ENCODE results near the gene STOM.

Gene STOM

DNA sequence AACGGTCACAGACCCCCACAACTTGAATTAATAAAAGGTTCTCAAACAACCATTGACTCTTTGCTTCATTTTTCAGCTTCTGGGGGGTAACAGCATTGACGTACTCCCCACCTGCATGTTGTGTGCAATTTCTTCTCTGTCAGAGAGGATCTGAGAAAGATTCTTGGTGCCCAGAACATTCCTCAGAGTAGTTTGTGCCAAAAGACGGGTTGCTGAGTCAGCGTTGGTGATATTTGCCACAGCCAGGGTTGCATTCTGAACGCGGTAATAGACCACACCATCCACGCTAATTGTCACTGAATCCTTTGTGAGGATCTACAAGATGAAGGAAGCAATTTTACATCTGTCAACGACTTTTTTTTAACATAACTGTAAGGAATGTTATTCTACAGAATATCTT is 21.0 kb downstream of the STOM start:
- no peak overlapping the region for H3K4me3 ChIP-seq (ENCODE audit: low read depth, low read length)
- TF ChIP-seq, protein P1, sequence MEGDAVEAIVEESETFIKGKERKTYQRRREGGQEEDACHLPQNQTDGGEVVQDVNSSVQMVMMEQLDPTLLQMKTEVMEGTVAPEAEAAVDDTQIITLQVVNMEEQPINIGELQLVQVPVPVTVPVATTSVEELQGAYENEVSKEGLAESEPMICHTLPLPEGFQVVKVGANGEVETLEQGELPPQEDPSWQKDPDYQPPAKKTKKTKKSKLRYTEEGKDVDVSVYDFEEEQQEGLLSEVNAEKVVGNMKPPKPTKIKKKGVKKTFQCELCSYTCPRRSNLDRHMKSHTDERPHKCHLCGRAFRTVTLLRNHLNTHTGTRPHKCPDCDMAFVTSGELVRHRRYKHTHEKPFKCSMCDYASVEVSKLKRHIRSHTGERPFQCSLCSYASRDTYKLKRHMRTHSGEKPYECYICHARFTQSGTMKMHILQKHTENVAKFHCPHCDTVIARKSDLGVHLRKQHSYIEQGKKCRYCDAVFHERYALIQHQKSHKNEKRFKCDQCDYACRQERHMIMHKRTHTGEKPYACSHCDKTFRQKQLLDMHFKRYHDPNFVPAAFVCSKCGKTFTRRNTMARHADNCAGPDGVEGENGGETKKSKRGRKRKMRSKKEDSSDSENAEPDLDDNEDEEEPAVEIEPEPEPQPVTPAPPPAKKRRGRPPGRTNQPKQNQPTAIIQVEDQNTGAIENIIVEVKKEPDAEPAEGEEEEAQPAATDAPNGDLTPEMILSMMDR (IDR thresholded peaks at IDR 0.05; ENCODE audit: borderline replicate concordance, insufficient read depth, low read depth, low read length): no peak

DNA sequence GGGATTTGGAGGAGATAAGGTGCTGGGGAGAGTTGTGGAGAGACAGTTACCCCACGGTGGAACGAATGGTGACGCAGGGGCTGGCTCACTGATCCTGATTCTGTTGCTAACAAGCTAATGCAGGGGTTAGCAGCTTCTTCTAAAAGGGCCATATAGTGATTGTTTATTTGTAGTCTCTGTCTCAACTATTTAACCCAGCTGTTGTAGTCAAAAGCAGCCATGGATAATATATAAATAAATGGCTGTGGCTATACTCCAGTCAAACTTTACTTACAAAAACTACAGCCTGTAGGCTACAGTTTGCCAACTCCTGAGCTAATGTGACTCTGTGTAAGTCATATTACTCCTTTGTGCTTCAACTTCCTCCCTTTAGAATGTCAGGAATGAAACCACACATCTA is 21.8 kb downstream of the STOM start:
- no peak overlapping the region for H3K4me3 ChIP-seq (ENCODE audit: low read depth, low read length)
- TF ChIP-seq, protein P1 (IDR thresholded peaks at IDR 0.05; ENCODE audit: borderline replicate concordance, insufficient read depth, low read depth, low read length): no peak

DNA sequence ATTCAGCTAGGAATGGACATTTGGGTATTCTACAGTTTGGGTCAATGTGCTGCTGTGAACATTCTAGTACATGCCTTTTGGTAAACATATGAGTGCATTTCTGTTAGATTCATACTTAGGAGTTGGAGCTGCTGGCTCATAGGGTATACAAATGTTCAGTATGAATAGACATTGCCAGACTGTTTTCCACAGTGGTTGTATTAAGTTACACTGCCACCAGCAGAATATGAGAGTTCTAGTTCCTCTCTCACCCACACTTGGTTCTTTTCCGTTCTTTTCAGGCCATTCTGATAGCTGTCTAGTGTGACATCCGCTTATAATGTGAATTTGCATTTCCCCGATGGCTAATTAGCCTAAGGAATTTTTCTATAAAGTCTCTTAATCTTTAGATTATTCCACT is 25.0 kb downstream of the STOM start:
- TF ChIP-seq, protein P1 (IDR thresholded peaks at IDR 0.05; ENCODE audit: borderline replicate concordance, insufficient read depth, low read depth, low read length): no peak
- H3K4me3 ChIP-seq (ENCODE audit: low read depth, low read length): no peak overlapping the region

DNA sequence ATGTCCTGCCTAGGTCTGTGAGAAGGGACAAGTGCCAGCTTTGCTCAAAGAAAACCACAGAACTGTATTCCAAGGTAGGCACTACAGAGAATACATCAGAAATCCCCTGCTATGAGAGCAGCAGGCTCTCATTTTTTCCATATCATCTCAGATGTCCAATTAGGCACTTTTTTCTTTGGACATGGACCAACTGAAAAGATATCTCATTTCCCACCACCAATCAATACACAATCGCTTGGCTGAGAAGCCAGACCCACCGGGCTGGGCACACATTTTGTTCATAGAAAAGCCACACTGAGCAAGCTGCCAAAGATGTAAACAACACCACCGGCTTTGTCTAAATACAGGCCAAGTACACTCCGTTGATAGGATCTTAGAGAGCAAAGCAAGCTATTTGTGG is 25.9 kb downstream of the STOM start:
- TF ChIP-seq, protein P1 (IDR thresholded peaks at IDR 0.05; ENCODE audit: borderline replicate concordance, insufficient read depth, low read depth, low read length): no peak
- H3K4me3 ChIP-seq (ENCODE audit: low read depth, low read length): no peak overlapping the region

DNA sequence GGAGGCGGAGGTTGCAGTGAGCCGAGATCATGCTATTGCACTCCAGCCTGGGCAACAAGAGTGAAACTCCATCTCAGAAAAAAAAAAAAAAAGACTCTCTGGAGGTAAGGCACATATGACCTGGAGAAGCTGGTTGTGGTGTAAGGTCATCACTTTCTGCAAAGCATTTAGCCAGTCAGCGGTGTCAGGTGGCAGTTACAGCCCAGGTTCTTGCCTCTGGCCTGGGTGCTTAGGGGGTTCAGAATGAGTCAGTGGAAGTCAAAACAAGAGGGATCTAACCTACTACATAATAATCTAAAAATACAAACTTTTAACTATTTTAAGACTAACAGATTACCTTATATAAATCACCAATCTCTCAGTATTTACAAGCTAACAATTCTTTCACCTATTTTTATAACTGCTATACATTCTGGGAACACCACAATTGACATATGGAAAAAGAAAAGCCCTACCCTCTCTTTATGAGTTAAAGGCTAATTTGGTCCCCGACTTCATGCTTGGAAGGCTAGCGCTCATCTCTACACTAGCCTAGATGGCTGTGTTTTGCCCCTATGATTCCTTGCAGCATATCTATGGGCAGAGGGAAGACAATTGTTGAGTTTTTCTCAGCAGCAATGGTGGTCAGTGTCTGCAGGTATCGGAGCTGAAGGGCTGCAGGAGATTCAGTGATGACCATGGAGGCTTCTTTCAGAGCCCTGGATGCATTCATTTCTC is 29.2 kb downstream of the STOM start:
- no peak overlapping the region for H3K4me3 ChIP-seq (ENCODE audit: low read depth, low read length)
- TF ChIP-seq, protein P1 (IDR thresholded peaks at IDR 0.05; ENCODE audit: borderline replicate concordance, insufficient read depth, low read depth, low read length): no peak

DNA sequence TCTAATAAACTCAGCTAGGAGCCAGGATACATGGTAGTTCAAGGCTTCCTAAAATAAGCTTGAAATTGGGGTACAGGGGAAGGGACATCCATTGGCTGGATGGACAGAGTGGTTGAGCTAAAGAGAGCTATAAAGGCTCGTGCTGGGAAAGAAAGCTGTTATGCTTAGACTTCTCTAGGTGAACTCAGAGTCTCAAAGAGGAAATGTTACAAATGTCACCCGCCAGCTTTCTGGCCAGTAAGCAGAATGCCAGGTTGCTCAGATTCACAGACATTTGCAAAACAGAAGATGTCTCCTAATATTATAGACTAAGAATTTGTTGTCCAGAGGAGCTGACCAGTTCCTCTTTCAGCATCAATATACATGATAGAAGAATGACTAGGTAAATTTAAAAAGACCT is 30.6 kb downstream of the STOM start:
- no peak overlapping the region for H3K4me3 ChIP-seq (ENCODE audit: low read depth, low read length)
- TF ChIP-seq, protein P1 (IDR thresholded peaks at IDR 0.05; ENCODE audit: borderline replicate concordance, insufficient read depth, low read depth, low read length): no peak

DNA sequence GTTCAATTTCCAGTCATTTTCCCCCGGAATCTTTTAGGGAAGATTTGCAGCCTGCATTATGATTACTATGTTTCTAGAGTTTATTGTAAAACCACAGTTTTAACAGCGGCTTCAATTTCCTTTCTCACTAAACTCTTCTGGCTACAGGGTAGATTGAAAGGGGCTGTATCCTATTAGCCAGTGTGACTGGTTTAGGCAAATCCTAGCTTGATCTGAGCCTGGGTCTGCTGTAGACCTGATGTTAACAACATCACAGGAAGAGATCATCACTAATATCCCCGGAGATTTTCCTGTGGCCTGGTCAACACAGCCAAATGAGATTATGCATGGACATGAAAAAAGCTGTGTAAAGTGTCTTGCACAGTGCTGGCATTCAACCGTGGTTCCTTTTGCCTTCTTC is 33.4 kb downstream of the STOM start:
- TF ChIP-seq, protein P1 (IDR thresholded peaks at IDR 0.05; ENCODE audit: borderline replicate concordance, insufficient read depth, low read depth, low read length): no peak
- no peak overlapping the region for H3K4me3 ChIP-seq (ENCODE audit: low read depth, low read length)
